ENCODE results near the gene ENPP1. TPM values are rescaled to one million over a fixed set of nuclear protein-coding genes. Genes with fewer than 3 reads are reported as not detected.

ENPP1 gene
- total RNA-seq, 1 experiment from 2014 or later, result 6.5 TPM

DNA sequence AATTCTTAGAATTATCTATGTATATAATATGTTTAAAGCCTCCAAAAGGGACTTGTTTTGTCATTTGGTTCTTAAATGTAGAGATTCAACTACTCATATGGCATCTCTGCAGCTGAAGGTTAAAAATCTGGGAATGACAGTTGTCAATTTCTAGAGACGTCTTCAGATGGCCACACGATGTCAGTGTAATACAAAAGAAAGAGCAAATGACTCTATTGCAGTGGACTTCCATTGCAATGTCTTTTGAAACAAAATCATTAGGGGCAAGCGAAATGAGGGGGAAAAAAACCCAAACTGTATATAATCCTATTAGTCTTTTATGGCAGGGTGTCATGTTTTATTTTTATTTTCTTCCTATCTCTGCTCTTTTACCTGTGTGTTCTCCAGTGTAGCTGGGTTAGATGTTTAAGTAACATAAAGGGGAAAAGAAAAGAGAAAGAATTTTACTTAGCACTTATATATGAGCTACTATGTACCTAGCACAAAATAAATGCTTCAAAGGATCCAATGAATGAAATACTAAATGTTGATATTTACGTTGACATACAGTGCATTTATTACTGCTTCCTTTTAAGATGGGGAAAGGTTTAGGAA is 117.2 kb downstream of the ENPP1 start (continued):
- TF ChIP-seq REST (IDR thresholded peaks at IDR 0.05; ENCODE audit: low read depth) (no peak), SRF (IDR thresholded peaks at IDR 0.05; ENCODE audit: low read depth) (no peak), FOSL1 (IDR thresholded peaks at IDR 0.05; ENCODE audit: low read depth) (no peak), EZH2 (IDR thresholded peaks at IDR 0.05) (no peak), EZH2phosphoT487 (IDR thresholded peaks at IDR 0.05; ENCODE audit: borderline replicate concordance) (no peak), TCF7L2 (IDR thresholded peaks at IDR 0.05; ENCODE audit: borderline replicate concordance, extremely low read depth, insufficient read depth, insufficient read length) (no peak), RAD21 (IDR thresholded peaks at IDR 0.05; ENCODE audit: low read depth) (peak; percentile 86), MAX (IDR thresholded peaks at IDR 0.05) (no peak), SIN3A (IDR thresholded peaks at IDR 0.05; ENCODE audit: low read depth) (no peak), YY1 (IDR thresholded peaks at IDR 0.05; ENCODE audit: extremely low read depth, insufficient replicate concordance, low read depth, low read length) (no peak), JUND (IDR thresholded peaks at IDR 0.05) (no peak)
- TF ChIP-seq, protein P1, sequence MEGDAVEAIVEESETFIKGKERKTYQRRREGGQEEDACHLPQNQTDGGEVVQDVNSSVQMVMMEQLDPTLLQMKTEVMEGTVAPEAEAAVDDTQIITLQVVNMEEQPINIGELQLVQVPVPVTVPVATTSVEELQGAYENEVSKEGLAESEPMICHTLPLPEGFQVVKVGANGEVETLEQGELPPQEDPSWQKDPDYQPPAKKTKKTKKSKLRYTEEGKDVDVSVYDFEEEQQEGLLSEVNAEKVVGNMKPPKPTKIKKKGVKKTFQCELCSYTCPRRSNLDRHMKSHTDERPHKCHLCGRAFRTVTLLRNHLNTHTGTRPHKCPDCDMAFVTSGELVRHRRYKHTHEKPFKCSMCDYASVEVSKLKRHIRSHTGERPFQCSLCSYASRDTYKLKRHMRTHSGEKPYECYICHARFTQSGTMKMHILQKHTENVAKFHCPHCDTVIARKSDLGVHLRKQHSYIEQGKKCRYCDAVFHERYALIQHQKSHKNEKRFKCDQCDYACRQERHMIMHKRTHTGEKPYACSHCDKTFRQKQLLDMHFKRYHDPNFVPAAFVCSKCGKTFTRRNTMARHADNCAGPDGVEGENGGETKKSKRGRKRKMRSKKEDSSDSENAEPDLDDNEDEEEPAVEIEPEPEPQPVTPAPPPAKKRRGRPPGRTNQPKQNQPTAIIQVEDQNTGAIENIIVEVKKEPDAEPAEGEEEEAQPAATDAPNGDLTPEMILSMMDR (IDR thresholded peaks at IDR 0.05 in 2 of 3, conservative IDR thresholded peaks at IDR 0.05 in 1 of 3; ENCODE audit: borderline replicate concordance in 1 of 3, insufficient read depth in 1 of 3, low read depth in 2 of 3, low read length in 2 of 3), result peak; percentile 41 to 72 (median 67)

Data from HCT116 (cell line).